Measurements from ENCODE around the gene ACSF2. TPM values are rescaled to one million over a fixed set of nuclear protein-coding genes. Genes with fewer than 3 reads are reported as not detected.

The ACSF2 gene
- total RNA-seq, 1 experiment from 2014 or later: 17.2 TPM

GRCh38 chr17:50444841-50445715, 19.1 kb downstream of the ACSF2 start:
- in situ Hi-C loops (cut with HindIII; ENCODE audit: low pct_unique_long_range_greater_than_20kb, low sequenced_read_pairs): no loop called here
- intact Hi-C loops (cut with micrococcal nuclease; ENCODE audit: unreplicated experiment): no loop called here
- H3K4me3 ChIP-seq (ENCODE audit: low read depth in 2 of 2, low read length in 2 of 2): no peak overlapping the region
- no peaks in the 10 kb centered on the region for H3K9me3 ChIP-seq (ENCODE audit: control insufficient read depth, insufficient read depth, low read depth, low read length)
- BruUV-seq (replicated peaks): no TSS peak
- H3K27ac ChIP-seq (ENCODE audit: low read length): no peak overlapping the region
- no peaks in the 10 kb centered on the region for H3K36me3 ChIP-seq (ENCODE audit: control insufficient read depth, insufficient read depth, low read length)
- ChIA-PET POLR2A (interaction anchor here (0.6 kb wide), 1 partner anchor 16 kb away, joined by 3 read pairs; no protein-coding TSS in a partner anchor), CTCF (no interaction called here)
- no peaks in the 10 kb centered on the region for H3K27me3 ChIP-seq (ENCODE audit: control insufficient read depth, insufficient read depth, low read length)
- H3K4me1 ChIP-seq (ENCODE audit: control insufficient read depth, insufficient read depth, low read length): no peaks in the 10 kb centered on the region
- DNase-seq (ENCODE audit: low read depth, low spot score) (no peak), ATAC-seq (no peak)
- TF ChIP-seq SIN3A (IDR thresholded peaks at IDR 0.05; ENCODE audit: borderline replicate concordance, insufficient read depth, low read depth, low read length) (no peak), POLR2AphosphoS5 (IDR thresholded peaks at IDR 0.05; ENCODE audit: low read depth, low read length) (no peak), TCF7L2 (IDR thresholded peaks at IDR 0.05; ENCODE audit: low read depth, low read length) (no peak), CTCF (IDR thresholded peaks at IDR 0.05) (no peak), REST (IDR thresholded peaks at IDR 0.05; ENCODE audit: insufficient read depth in 1 of 2, low read depth in 2 of 2, low read length in 1 of 2) (no peak)

- no TSS peak for BruUV-seq (replicated peaks)
- Histone ChIP-seq H3K27ac (ENCODE audit: low read length) (no peak overlapping the region), H3K36me3 (ENCODE audit: control insufficient read depth, insufficient read depth, low read length) (no peaks in the 10 kb centered on the region), H3K9me3 (ENCODE audit: control insufficient read depth, insufficient read depth, low read depth, low read length) (no peaks in the 10 kb centered on the region), H3K4me1 (ENCODE audit: control insufficient read depth, insufficient read depth, low read length) (no peaks in the 10 kb centered on the region), H3K27me3 (ENCODE audit: control insufficient read depth, insufficient read depth, low read length) (no peaks in the 10 kb centered on the region), H3K4me3 (ENCODE audit: low read depth in 2 of 2, low read length in 2 of 2) (no peak overlapping the region)
- TF ChIP-seq REST (IDR thresholded peaks at IDR 0.05; ENCODE audit: insufficient read depth in 1 of 2, low read depth in 2 of 2, low read length in 1 of 2): no peak
- TF ChIP-seq POLR2AphosphoS5 (IDR thresholded peaks at IDR 0.05; ENCODE audit: low read depth, low read length): no peak
- no peak for TF ChIP-seq SIN3A (IDR thresholded peaks at IDR 0.05; ENCODE audit: borderline replicate concordance, insufficient read depth, low read depth, low read length)
- no peak for TF ChIP-seq CTCF (IDR thresholded peaks at IDR 0.05)
- no peak for TF ChIP-seq TCF7L2 (IDR thresholded peaks at IDR 0.05; ENCODE audit: low read depth, low read length)
- DNase-seq (ENCODE audit: low read depth, low spot score) (no peak), ATAC-seq (peak; percentile 60; the same call in 1 of the 2 replicates)
- intact Hi-C loops (cut with micrococcal nuclease; ENCODE audit: unreplicated experiment): no loop called here
- in situ Hi-C loops (cut with HindIII; ENCODE audit: low pct_unique_long_range_greater_than_20kb, low sequenced_read_pairs): no loop called here
- CTCF ChIA-PET: no interaction called here
- POLR2A ChIA-PET: interaction anchor here (0.6 kb wide), 1 partner anchor 17 kb away, joined by 3 read pairs; no protein-coding TSS in a partner anchor
Measured at GRCh38 chr17:50445730-50446325, 19.8 kb downstream of the ACSF2 start.

Measured in Panc1 (cell line).